Left lung (tissue), 10 donors: ENCODE results near the gene ENAH. TPM values are rescaled to one million over a fixed set of nuclear protein-coding genes. Genes with fewer than 3 reads are reported as not detected.
"Not testable (repeated sequence)": the region's sequence is repeated elsewhere in the genome, so short reads cannot be mapped to it uniquely, and the experiment has no call there.

Source experiments
- ATAC-seq: fragments of 200-7000 bp; cut with Tn5 transposase; one replicate; pipeline ENCODE4 v1.9.1; 2020; ENCODE audit warnings: moderate library complexity
- DNase-seq, 4 donors: peaks; one replicate each; pipeline ENCODE4 v3.0.0-alpha.2; 2013 to 2020
- H3K27ac ChIP-seq, 2 donors: fragments of 200-600 bp; sonication (generic) in 1 of 2; one replicate each; pipeline versions ENCODE4 v1.5.0 to v1.8.0; 2020 to 2021
- H3K27me3 ChIP-seq, 2 donors: fragments of 200-600 bp; sonication (generic) in 1 of 2; one replicate each; pipeline versions ENCODE4 v1.5.0 to v1.8.0; 2020 to 2021
- H3K36me3 ChIP-seq, 2 donors: fragments of 200-600 bp; sonication (generic) in 1 of 2; one replicate each; pipeline versions ENCODE4 v1.5.0 to v1.8.0; 2020 to 2021
- H3K4me1 ChIP-seq, 2 donors: fragments of 200-600 bp; one replicate each; pipeline ENCODE4 v1.8.0; 2021
- H3K4me3 ChIP-seq, 2 donors: fragments of 200-600 bp; sonication (generic) in 1 of 2; one replicate each; pipeline versions ENCODE4 v1.5.0 to v1.8.0; 2020 to 2021; ENCODE audit warnings: mild to moderate bottlenecking in 1 of 2
- H3K9me3 ChIP-seq, 2 donors: fragments of 200-600 bp; sonication (generic) in 1 of 2; one replicate each; pipeline versions ENCODE4 v1.5.0 to v1.8.0; 2020 to 2021
- intact Hi-C, 2 donors: fragments of 100-400 bp; cut with DNase I; formaldehyde crosslinking; loops; one replicate each; pipeline versions ENCODE4 v1.11.2 to v1.14.2; 2022
- polyA plus RNA-seq, 6 donors: library from polyadenylated mRNA; unstranded; fragments of 120-200 nt; gene quantifications; one replicate each; pipeline ENCODE4 v1.2.1, GENCODE V29; 2013; ENCODE audit not compliant: insufficient read length in 6 of 6
- total RNA-seq, 2 donors: library from RNA; stranded (reverse); fragmentation: NEBNext Ultra II Directional; extraction: Animal tissue kit (Norgen Biotek cat#: 25700); gene quantifications; one replicate each; pipeline ENCODE4 v1.2.1, GENCODE V29; 2021
- TF ChIP-seq, protein P1 (sequence below), 2 donors: fragments of 200-600 bp; sonication (generic) in 1 of 2; IDR thresholded peaks; one replicate each; pipeline versions ENCODE4 v1.5.0 to v1.8.0; 2021; ENCODE audit warnings: antibody characterized with exemption in 2 of 2
- donor health status: DM: no; HTN: yes; CAD: no.
- donor health status: DM: no; HTN: no; CAD: no.

Gene ENAH
- total and polyA plus RNA-seq, 8 donors, result 106 to 255 (median 237) TPM

- no peak overlapping the region for H3K27ac ChIP-seq
- DNase-seq, result no peak
- intact Hi-C loops, result no loop called here
- no peak overlapping the region for H3K4me3 ChIP-seq
- TF ChIP-seq, protein P1, sequence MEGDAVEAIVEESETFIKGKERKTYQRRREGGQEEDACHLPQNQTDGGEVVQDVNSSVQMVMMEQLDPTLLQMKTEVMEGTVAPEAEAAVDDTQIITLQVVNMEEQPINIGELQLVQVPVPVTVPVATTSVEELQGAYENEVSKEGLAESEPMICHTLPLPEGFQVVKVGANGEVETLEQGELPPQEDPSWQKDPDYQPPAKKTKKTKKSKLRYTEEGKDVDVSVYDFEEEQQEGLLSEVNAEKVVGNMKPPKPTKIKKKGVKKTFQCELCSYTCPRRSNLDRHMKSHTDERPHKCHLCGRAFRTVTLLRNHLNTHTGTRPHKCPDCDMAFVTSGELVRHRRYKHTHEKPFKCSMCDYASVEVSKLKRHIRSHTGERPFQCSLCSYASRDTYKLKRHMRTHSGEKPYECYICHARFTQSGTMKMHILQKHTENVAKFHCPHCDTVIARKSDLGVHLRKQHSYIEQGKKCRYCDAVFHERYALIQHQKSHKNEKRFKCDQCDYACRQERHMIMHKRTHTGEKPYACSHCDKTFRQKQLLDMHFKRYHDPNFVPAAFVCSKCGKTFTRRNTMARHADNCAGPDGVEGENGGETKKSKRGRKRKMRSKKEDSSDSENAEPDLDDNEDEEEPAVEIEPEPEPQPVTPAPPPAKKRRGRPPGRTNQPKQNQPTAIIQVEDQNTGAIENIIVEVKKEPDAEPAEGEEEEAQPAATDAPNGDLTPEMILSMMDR (IDR thresholded peaks at IDR 0.05), result no peak
- no peaks in the 10 kb centered on the region for H3K36me3 ChIP-seq
- no peak for ATAC-seq
- no peaks in the 10 kb centered on the region for H3K27me3 ChIP-seq
- no peaks in the 10 kb centered on the region for H3K4me1 ChIP-seq
- no peaks in the 10 kb centered on the region for H3K9me3 ChIP-seq
Measured at GRCh38 chr1:225637651-225638199, 15.2 kb downstream of the ENAH start.

- DNase-seq, ATAC-seq, intact Hi-C loops, H3K4me1 ChIP-seq, H3K36me3 ChIP-seq, H3K9me3 ChIP-seq, H3K27ac ChIP-seq, H3K4me3 ChIP-seq, H3K27me3 ChIP-seq: not testable (repeated sequence)
Measured at GRCh38 chr1:225636992-225637391, 15.9 kb downstream of the ENAH start.

- no peaks in the 10 kb centered on the region for H3K36me3 ChIP-seq
- H3K4me1 ChIP-seq, result no peaks in the 10 kb centered on the region
- TF ChIP-seq, protein P1 (IDR thresholded peaks at IDR 0.05), result no peak
- ATAC-seq, result no peak
- no peak overlapping the region for H3K4me3 ChIP-seq
- no peaks in the 10 kb centered on the region for H3K9me3 ChIP-seq
- H3K27me3 ChIP-seq, result no peaks in the 10 kb centered on the region
- intact Hi-C loops, result no loop called here
- no peak overlapping the region for H3K27ac ChIP-seq
- no peak for DNase-seq
Measured at GRCh38 chr1:225635649-225636048, 17.3 kb downstream of the ENAH start.

GRCh38 chr1:225632836-225633235 lies 20.1 kb downstream of the ENAH start:
- H3K36me3 ChIP-seq, DNase-seq, H3K27me3 ChIP-seq, H3K4me1 ChIP-seq, intact Hi-C loops, ATAC-seq, H3K27ac ChIP-seq, H3K4me3 ChIP-seq, H3K9me3 ChIP-seq: not testable (repeated sequence)

DNA sequence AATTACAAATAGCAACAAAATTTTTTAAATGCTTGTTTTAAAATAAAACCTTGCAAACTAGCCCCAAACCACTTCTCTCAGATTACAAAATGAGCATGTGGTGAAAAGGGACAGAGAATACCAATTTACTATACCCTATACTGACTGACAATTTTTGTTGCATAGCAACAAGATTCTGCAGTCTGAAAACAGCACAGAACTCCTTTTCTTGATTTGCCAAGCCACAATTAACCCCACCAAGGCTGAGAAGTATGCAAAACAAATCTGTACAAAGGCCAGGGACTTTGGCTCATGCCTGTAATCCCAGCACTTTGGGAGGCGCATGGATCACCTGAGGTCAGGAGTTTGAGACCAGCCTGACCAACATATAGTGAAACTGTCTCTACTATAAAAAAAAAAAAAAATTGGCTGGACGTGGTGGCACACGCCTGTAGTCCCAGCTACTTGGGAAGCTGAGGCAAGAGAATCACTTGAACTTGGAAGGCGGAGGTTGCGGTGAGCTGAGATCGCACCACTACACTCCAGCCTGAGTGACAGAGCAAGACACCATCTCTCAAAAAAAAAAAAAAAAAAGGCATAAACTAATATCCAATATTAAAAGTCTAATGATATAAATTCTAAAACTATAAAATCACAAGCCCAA lies 21.8 kb downstream of the ENAH start:
- no peaks in the 10 kb centered on the region for H3K27me3 ChIP-seq

GRCh38 chr1:225629483-225629882 lies 23.4 kb downstream of the ENAH start:
- Histone ChIP-seq H3K9me3 (no peaks in the 10 kb centered on the region), H3K4me1 (peaks cover 15 to 16% of the 10 kb centered on the region in 2 donors), H3K4me3 (no peak overlapping the region), H3K27me3 (no peaks in the 10 kb centered on the region), H3K36me3 (no peaks in the 10 kb centered on the region), H3K27ac (no peak overlapping the region)
- ATAC-seq (no peak), DNase-seq (no peak)
- TF ChIP-seq, protein P1 (IDR thresholded peaks at IDR 0.05), result no peak
- intact Hi-C loops, result no loop called here

More for the DNA sequence above, 21.8 kb downstream of the ENAH start:
- DNase-seq (no peak), ATAC-seq (no peak)
- H3K27ac ChIP-seq, result no peak overlapping the region
- TF ChIP-seq, protein P1 (IDR thresholded peaks at IDR 0.05), result no peak
- no peaks in the 10 kb centered on the region for H3K9me3 ChIP-seq
- intact Hi-C loops, result no loop called here
- H3K36me3 ChIP-seq, result no peaks in the 10 kb centered on the region
- no peak overlapping the region for H3K4me3 ChIP-seq
- peaks cover 15 to 16% of the 10 kb centered on the region in 2 donors for H3K4me1 ChIP-seq

DNA sequence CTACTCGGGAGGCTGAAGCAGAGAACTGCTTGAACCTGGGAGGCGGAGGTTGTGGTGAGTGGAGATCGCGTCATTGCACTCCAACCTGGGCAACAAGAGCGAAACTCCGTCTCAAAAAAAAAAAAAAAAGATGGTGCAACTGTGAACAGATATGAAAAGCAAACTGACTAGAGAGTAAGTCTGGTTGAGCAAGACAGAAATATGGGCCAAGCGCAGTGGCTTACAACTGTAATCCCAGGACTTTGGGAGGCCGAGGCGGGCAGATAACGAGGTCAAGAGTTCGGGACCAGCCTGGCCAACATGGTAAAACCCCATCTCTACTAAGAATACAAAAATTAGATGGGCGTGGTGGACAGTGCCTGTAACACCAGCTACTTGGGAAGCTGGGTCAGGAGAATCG lies 24.1 kb downstream of the ENAH start:
- H3K9me3 ChIP-seq, H3K27me3 ChIP-seq, ATAC-seq, intact Hi-C loops, H3K4me3 ChIP-seq, H3K27ac ChIP-seq, H3K36me3 ChIP-seq: not testable (repeated sequence)
- peak in 1 of 4 donors; percentile 30 for DNase-seq
- peaks cover 15 to 16% of the 10 kb centered on the region in 2 donors for H3K4me1 ChIP-seq
